WTC11 (cell line): Measurements from ENCODE around the gene SPATA19. TPM values are rescaled to one million over a fixed set of nuclear protein-coding genes. Genes with fewer than 3 reads are reported as not detected.

ENCODE experiments used
- ATAC-seq: fragments of 200-7000 bp; cut with Tn5 transposase; 2 replicates; pipeline ENCODE4 v1.10.0; 2021; ENCODE audit warnings: mild to moderate bottlenecking, moderate library complexity
- CTCF ChIA-PET: fragments of 300-600 bp; sonication (Branson Sonifier 250); formaldehyde crosslinking; loops from one replicate; lab custom pipeline; 2021; ENCODE audit warnings: antibody characterized with exemption; lab: Charles Lee
- POLR2A ChIA-PET: fragments of 350-600 bp; sonication (Branson Sonifier 250); formaldehyde crosslinking; loops from one replicate; lab custom pipeline; 2021; ENCODE audit warnings: antibody characterized with exemption; lab: Charles Lee
- DNase-seq: peaks from one replicate; pipeline ENCODE4 v3.0.0; 2021; ENCODE audit warnings: low spot score
- H3K27ac Mint-ChIP-seq: 2 replicates; pipeline ENCODE4 v1.8.0; 2021; ENCODE audit warnings: mixed read lengths
- H3K27me3 Mint-ChIP-seq: 2 replicates; pipeline ENCODE4 v1.8.0; 2021; ENCODE audit warnings: low read depth, mild to moderate bottlenecking, moderate library complexity, mixed read lengths
- H3K36me3 Mint-ChIP-seq: 2 replicates; pipeline ENCODE4 v1.8.0; 2021; ENCODE audit warnings: mixed read lengths
- H3K4me1 Mint-ChIP-seq: 2 replicates; pipeline ENCODE4 v1.8.0; 2022; ENCODE audit warnings: mixed read lengths
- H3K4me3 Mint-ChIP-seq: 2 replicates; pipeline ENCODE4 v1.8.0; 2021; ENCODE audit warnings: mild to moderate bottlenecking, moderate library complexity, mixed read lengths
- H3K9me3 Mint-ChIP-seq: 2 replicates; pipeline ENCODE4 v1.8.0; 2021; ENCODE audit warnings: mixed read lengths
- ATF1 ChIP-seq: sonication (generic); formaldehyde crosslinking; IDR thresholded peaks from 2 replicates; pipeline ENCODE4 v1.8.1; 2023; ENCODE audit warnings: mild to moderate bottlenecking, moderate library complexity, missing genetic modification reagents
- ESRRA ChIP-seq: sonication (generic); formaldehyde crosslinking; IDR thresholded peaks from 2 replicates; pipeline ENCODE4 v1.8.1; 2022; ENCODE audit warnings: mild to moderate bottlenecking, missing genetic modification reagents, borderline replicate concordance
- FOXK1 ChIP-seq: sonication (generic); formaldehyde crosslinking; IDR thresholded peaks from 2 replicates; pipeline ENCODE4 v1.8.0; 2022; ENCODE audit warnings: mild to moderate bottlenecking, moderate library complexity, missing genetic modification reagents
- FOXP1 ChIP-seq: sonication (generic); formaldehyde crosslinking; IDR thresholded peaks from 2 replicates; pipeline ENCODE4 v1.8.0; 2022; ENCODE audit warnings: missing genetic modification reagents, mild to moderate bottlenecking, moderate library complexity, borderline replicate concordance
- JAZF1 ChIP-seq: fragments of 250-450 bp; sonication (Bioruptor Pico); IDR thresholded peaks from 2 replicates; pipeline ENCODE4 v1.9.0; 2021; ENCODE audit warnings: moderate library complexity, mild to moderate bottlenecking, inconsistent platforms
- JUN ChIP-seq: sonication (generic); formaldehyde crosslinking; IDR thresholded peaks from 2 replicates; pipeline ENCODE4 v1.8.0; 2023; ENCODE audit warnings: mild to moderate bottlenecking, missing genetic modification reagents
- MXD4 ChIP-seq: fragments of 250-450 bp; sonication (Bioruptor Pico); IDR thresholded peaks from 2 replicates; pipeline ENCODE4 v1.8.0; 2021; ENCODE audit warnings: mild to moderate bottlenecking, moderate library complexity, borderline replicate concordance
- NR1H2 ChIP-seq: sonication (generic); formaldehyde crosslinking; IDR thresholded peaks from 2 replicates; pipeline ENCODE4 v1.9.0; 2021; ENCODE audit warnings: mild to moderate bottlenecking, moderate library complexity, missing genetic modification reagents
- OVOL2 ChIP-seq: fragments of 250-450 bp; sonication (Bioruptor Pico); IDR thresholded peaks from 2 replicates; pipeline ENCODE4 v1.9.0; 2021; ENCODE audit warnings: mild to moderate bottlenecking, borderline replicate concordance
- SMAD3 ChIP-seq: sonication (generic); formaldehyde crosslinking; IDR thresholded peaks from 2 replicates; pipeline ENCODE4 v1.8.0; 2022; ENCODE audit warnings: missing genetic modification reagents, mild to moderate bottlenecking, borderline replicate concordance
- SMAD4 ChIP-seq: sonication (generic); formaldehyde crosslinking; IDR thresholded peaks from 2 replicates; pipeline ENCODE4 v1.8.0; 2022; ENCODE audit warnings: mild to moderate bottlenecking, missing genetic modification reagents
- SOX15 ChIP-seq: fragments of 250-450 bp; sonication (Bioruptor Pico); IDR thresholded peaks from 2 replicates; pipeline ENCODE4 v1.9.0; 2021; ENCODE audit warnings: mild to moderate bottlenecking
- TEAD1 ChIP-seq: sonication (generic); formaldehyde crosslinking; IDR thresholded peaks from 2 replicates; pipeline ENCODE4 v1.8.0; 2022; ENCODE audit warnings: mild to moderate bottlenecking, missing genetic modification reagents
- ZBTB21 ChIP-seq: sonication (generic); formaldehyde crosslinking; IDR thresholded peaks from 2 replicates; pipeline ENCODE4 v1.8.1; 2023; ENCODE audit warnings: mild to moderate bottlenecking, missing genetic modification reagents, borderline replicate concordance
- ZNF219 ChIP-seq: sonication (generic); formaldehyde crosslinking; IDR thresholded peaks from 2 replicates; pipeline ENCODE4 v1.8.0; 2023; ENCODE audit warnings: missing genetic modification reagents, mild to moderate bottlenecking, borderline replicate concordance
- ZNF396 ChIP-seq: fragments of 250-450 bp; sonication (Bioruptor Pico); IDR thresholded peaks from 2 replicates; pipeline ENCODE4 v1.8.0; 2021; ENCODE audit warnings: mild to moderate bottlenecking, moderate library complexity, borderline replicate concordance
- ZNF416 ChIP-seq: fragments of 250-450 bp; sonication (Bioruptor Pico); IDR thresholded peaks from 2 replicates; pipeline ENCODE4 v1.9.0; 2021; ENCODE audit warnings: mild to moderate bottlenecking, inconsistent platforms
- total RNA-seq: library from RNA; stranded (reverse); gene quantifications from 3 replicates; pipeline ENCODE4 v1.2.3, GENCODE V29; 2021
- TF ChIP-seq, protein P1 (sequence below): fragments of 250-450 bp; sonication (Bioruptor Pico); IDR thresholded peaks from 2 replicates; pipeline ENCODE4 v1.9.0; 2021; ENCODE audit warnings: mild to moderate bottlenecking, borderline replicate concordance
- TF ChIP-seq, protein P2 (sequence below): sonication (generic); formaldehyde crosslinking; conservative IDR thresholded peaks from 2 replicates; pipeline ENCODE4 v1.8.1; 2022; ENCODE audit warnings: mild to moderate bottlenecking, missing genetic modification reagents
- TF ChIP-seq, protein P3 (sequence below): sonication (generic); formaldehyde crosslinking; IDR thresholded peaks from 2 replicates; pipeline ENCODE4 v1.8.0; 2023; ENCODE audit warnings: mild to moderate bottlenecking, missing genetic modification reagents
- TF ChIP-seq, protein P4 (sequence below): sonication (generic); formaldehyde crosslinking; IDR thresholded peaks from 2 replicates; pipeline ENCODE4 v1.8.0; 2023; ENCODE audit warnings: missing genetic modification reagents, mild to moderate bottlenecking, borderline replicate concordance

Gene SPATA19
- total RNA-seq, 1 experiment from 2014 or later = not detected

DNA sequence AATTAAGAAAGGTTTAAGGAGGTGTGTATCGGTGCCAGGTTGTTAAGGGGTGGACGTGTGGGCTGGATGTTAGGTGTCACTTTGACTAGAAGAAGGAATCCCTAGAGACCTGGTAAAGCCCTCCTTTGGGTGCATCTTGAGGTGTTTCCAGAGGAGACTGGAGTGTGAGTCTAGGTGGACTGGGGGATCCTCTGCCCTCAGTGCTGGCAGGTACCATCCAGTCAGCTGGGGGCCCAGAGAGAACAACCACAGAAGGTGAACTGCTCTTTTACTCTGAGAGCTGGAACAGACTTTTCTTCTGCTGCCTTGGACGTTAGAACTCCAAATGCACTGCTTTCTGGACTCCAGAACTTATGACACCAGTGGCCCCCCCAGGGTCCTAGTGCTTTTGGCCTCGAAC, 44.0 kb downstream of the SPATA19 start (continued):
- no peak for TF ChIP-seq TEAD1 (CRISPR knock-in tag)
- TF ChIP-seq, protein P1, sequence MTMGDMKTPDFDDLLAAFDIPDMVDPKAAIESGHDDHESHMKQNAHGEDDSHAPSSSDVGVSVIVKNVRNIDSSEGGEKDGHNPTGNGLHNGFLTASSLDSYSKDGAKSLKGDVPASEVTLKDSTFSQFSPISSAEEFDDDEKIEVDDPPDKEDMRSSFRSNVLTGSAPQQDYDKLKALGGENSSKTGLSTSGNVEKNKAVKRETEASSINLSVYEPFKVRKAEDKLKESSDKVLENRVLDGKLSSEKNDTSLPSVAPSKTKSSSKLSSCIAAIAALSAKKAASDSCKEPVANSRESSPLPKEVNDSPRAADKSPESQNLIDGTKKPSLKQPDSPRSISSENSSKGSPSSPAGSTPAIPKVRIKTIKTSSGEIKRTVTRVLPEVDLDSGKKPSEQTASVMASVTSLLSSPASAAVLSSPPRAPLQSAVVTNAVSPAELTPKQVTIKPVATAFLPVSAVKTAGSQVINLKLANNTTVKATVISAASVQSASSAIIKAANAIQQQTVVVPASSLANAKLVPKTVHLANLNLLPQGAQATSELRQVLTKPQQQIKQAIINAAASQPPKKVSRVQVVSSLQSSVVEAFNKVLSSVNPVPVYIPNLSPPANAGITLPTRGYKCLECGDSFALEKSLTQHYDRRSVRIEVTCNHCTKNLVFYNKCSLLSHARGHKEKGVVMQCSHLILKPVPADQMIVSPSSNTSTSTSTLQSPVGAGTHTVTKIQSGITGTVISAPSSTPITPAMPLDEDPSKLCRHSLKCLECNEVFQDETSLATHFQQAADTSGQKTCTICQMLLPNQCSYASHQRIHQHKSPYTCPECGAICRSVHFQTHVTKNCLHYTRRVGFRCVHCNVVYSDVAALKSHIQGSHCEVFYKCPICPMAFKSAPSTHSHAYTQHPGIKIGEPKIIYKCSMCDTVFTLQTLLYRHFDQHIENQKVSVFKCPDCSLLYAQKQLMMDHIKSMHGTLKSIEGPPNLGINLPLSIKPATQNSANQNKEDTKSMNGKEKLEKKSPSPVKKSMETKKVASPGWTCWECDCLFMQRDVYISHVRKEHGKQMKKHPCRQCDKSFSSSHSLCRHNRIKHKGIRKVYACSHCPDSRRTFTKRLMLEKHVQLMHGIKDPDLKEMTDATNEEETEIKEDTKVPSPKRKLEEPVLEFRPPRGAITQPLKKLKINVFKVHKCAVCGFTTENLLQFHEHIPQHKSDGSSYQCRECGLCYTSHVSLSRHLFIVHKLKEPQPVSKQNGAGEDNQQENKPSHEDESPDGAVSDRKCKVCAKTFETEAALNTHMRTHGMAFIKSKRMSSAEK = no peak
- no peak for TF ChIP-seq ATF1 (CRISPR knock-in tag)
- TF ChIP-seq SMAD3 = no peak

DNA sequence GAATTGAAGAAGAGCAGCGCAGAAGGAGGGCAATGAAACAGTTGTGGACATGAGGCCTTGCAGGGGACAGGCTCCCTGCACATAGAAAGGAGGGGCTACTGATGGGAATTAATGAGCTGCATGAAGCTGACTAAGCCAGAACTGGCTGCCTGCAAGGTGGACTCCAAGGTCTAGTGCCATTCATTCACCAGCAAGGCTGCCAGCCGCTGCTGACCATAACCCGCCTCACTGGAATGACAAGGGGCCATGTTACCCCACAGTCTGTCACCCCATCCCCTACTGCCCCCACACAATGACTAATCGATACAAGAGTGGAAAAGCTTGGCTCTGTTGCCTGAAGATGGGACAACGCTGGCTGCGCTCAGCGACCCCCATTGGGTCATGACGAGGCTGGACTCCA, 44.6 kb downstream of the SPATA19 start:
- H3K4me3 Mint-ChIP-seq = no peak overlapping the region
- H3K36me3 Mint-ChIP-seq = no peaks in the 10 kb centered on the region
- no peaks in the 10 kb centered on the region for H3K4me1 Mint-ChIP-seq
- no peak overlapping the region for H3K27ac Mint-ChIP-seq
- CTCF ChIA-PET = interaction anchor here (1.0 to 1.4 kb wide), 2 partner anchors 23 to 225 kb away, joined by 3 read pairs; no protein-coding TSS in a partner anchor
- peaks cover 11% of the 10 kb centered on the region for H3K9me3 Mint-ChIP-seq
- POLR2A ChIA-PET = no interaction called here
- no peak for DNase-seq
- ATAC-seq = no peak
- peaks cover 3% of the 10 kb centered on the region; the same call in 1 of the 2 replicates for H3K27me3 Mint-ChIP-seq
- TF ChIP-seq SMAD4 (CRISPR knock-in tag) = no peak
- TF ChIP-seq NR1H2 (CRISPR knock-in tag) = no peak
- TF ChIP-seq OVOL2 (CRISPR knock-in tag) = no peak
- TF ChIP-seq ZNF416 = no peak
- no peak for TF ChIP-seq JUN (CRISPR knock-in tag)
- TF ChIP-seq, protein P2, sequence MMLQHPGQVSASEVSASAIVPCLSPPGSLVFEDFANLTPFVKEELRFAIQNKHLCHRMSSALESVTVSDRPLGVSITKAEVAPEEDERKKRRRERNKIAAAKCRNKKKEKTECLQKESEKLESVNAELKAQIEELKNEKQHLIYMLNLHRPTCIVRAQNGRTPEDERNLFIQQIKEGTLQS = no peak
- TF ChIP-seq MXD4 = no peak
- no peak for TF ChIP-seq ZNF219 (CRISPR knock-in tag)

DNA sequence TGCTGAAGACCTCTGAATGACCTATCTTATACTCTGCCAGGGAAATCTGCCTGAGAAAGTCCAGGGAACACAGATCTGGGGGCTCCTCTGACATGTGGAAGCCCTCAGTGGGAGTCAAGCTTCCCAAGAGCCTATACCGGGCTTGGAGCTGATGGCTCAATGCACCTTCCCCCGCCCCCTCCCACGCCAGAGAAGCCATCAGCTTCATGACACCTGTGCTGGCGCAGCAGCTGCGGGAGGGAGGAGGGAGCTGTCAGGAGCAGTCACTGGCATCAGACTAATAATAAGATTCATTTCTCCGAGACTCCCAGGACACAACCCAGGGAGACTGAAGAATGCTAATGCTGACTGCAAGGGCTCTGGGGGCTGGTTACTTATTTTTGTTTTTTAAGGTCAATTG, 47.8 kb downstream of the SPATA19 start:
- no peak for TF ChIP-seq TEAD1 (CRISPR knock-in tag)
- no peak for TF ChIP-seq FOXP1 (CRISPR knock-in tag)
- TF ChIP-seq ZBTB21 (CRISPR knock-in tag) = no peak
- TF ChIP-seq SOX15 (CRISPR knock-in tag) = no peak
- no peak for TF ChIP-seq FOXK1 (CRISPR knock-in tag)
- no peak for TF ChIP-seq MXD4
- no peak for TF ChIP-seq ESRRA (CRISPR knock-in tag)
- TF ChIP-seq SMAD3 = no peak
- TF ChIP-seq ZNF396 (CRISPR knock-in tag) = no peak
- TF ChIP-seq JAZF1 (CRISPR knock-in tag) = no peak
- TF ChIP-seq, protein P3, sequence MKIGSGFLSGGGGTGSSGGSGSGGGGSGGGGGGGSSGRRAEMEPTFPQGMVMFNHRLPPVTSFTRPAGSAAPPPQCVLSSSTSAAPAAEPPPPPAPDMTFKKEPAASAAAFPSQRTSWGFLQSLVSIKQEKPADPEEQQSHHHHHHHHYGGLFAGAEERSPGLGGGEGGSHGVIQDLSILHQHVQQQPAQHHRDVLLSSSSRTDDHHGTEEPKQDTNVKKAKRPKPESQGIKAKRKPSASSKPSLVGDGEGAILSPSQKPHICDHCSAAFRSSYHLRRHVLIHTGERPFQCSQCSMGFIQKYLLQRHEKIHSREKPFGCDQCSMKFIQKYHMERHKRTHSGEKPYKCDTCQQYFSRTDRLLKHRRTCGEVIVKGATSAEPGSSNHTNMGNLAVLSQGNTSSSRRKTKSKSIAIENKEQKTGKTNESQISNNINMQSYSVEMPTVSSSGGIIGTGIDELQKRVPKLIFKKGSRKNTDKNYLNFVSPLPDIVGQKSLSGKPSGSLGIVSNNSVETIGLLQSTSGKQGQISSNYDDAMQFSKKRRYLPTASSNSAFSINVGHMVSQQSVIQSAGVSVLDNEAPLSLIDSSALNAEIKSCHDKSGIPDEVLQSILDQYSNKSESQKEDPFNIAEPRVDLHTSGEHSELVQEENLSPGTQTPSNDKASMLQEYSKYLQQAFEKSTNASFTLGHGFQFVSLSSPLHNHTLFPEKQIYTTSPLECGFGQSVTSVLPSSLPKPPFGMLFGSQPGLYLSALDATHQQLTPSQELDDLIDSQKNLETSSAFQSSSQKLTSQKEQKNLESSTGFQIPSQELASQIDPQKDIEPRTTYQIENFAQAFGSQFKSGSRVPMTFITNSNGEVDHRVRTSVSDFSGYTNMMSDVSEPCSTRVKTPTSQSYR (CRISPR knock-in tag) = no peak
- TF ChIP-seq, protein P2 = no peak
- TF ChIP-seq, protein P4, sequence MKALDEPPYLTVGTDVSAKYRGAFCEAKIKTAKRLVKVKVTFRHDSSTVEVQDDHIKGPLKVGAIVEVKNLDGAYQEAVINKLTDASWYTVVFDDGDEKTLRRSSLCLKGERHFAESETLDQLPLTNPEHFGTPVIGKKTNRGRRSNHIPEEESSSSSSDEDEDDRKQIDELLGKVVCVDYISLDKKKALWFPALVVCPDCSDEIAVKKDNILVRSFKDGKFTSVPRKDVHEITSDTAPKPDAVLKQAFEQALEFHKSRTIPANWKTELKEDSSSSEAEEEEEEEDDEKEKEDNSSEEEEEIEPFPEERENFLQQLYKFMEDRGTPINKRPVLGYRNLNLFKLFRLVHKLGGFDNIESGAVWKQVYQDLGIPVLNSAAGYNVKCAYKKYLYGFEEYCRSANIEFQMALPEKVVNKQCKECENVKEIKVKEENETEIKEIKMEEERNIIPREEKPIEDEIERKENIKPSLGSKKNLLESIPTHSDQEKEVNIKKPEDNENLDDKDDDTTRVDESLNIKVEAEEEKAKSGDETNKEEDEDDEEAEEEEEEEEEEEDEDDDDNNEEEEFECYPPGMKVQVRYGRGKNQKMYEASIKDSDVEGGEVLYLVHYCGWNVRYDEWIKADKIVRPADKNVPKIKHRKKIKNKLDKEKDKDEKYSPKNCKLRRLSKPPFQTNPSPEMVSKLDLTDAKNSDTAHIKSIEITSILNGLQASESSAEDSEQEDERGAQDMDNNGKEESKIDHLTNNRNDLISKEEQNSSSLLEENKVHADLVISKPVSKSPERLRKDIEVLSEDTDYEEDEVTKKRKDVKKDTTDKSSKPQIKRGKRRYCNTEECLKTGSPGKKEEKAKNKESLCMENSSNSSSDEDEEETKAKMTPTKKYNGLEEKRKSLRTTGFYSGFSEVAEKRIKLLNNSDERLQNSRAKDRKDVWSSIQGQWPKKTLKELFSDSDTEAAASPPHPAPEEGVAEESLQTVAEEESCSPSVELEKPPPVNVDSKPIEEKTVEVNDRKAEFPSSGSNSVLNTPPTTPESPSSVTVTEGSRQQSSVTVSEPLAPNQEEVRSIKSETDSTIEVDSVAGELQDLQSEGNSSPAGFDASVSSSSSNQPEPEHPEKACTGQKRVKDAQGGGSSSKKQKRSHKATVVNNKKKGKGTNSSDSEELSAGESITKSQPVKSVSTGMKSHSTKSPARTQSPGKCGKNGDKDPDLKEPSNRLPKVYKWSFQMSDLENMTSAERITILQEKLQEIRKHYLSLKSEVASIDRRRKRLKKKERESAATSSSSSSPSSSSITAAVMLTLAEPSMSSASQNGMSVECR = no peak
- ATAC-seq = no peak
- ChIA-PET CTCF (no interaction called here), POLR2A (interaction anchor here (0.5 to 0.6 kb wide), 2 partner anchors 96 to 326 kb away, joined by 3 to 4 read pairs; no protein-coding TSS in a partner anchor)
- peaks cover 4% of the 10 kb centered on the region for H3K36me3 Mint-ChIP-seq
- 0 out of 2 replicates have a peak, but pooled peaks cover 4% of the 10 kb centered on the region for H3K4me1 Mint-ChIP-seq
- no peak for DNase-seq
- H3K27me3 Mint-ChIP-seq = no peaks in the 10 kb centered on the region
- H3K9me3 Mint-ChIP-seq = peaks cover 18% of the 10 kb centered on the region
- H3K27ac Mint-ChIP-seq = no peak overlapping the region
- no peak overlapping the region for H3K4me3 Mint-ChIP-seq
